ENCODE measurements around the gene RSL1D1. TPM values are rescaled to one million over a fixed set of nuclear protein-coding genes. Genes with fewer than 3 reads are reported as not detected.
A peak's percentile ranks its signal among the peaks of the same experiment; 100 is the strongest.
"Not testable (repeated sequence)": the region's sequence is repeated elsewhere in the genome, so short reads cannot be mapped to it uniquely, and the experiment has no call there.

The RSL1D1 gene
- total and polyA plus RNA-seq, 12 donors = 24.7 to 133 (median 101) TPM

GRCh38 chr16:11833951-11834695 lies 17.2 kb downstream of the RSL1D1 start:
- Histone ChIP-seq H3K9me3 (no peaks in the 10 kb centered on the region), H3K27ac (no peak overlapping the region), H3K4me3 (no peak overlapping the region), H3K27me3 (no peaks in the 10 kb centered on the region), H3K4me1 (peaks cover 0 to 9% (median 0%) of the 10 kb centered on the region in 9 donors), H3K36me3 (peaks cover 0 to 36% (median 29%) of the 10 kb centered on the region in 9 donors)
- ATAC-seq (no peak), DNase-seq (no peak)
- no peak for TF ChIP-seq CTCF (IDR thresholded peaks at IDR 0.05)
- 62 to 65% methylated on average over 6 of the region's 6 CpGs for WGBS, 2 donors
- intact Hi-C loops (cut with DNase I) = no loop called here

- Histone ChIP-seq H3K27me3 (no peaks in the 10 kb centered on the region), H3K9me3 (no peaks in the 10 kb centered on the region), H3K27ac (no peak overlapping the region), H3K4me1 (peaks cover 0 to 19% (median 9%) of the 10 kb centered on the region in 9 donors), H3K36me3 (no peaks in the 10 kb centered on the region), H3K4me3 (no peak overlapping the region)
- WGBS, 2 donors = 76 to 85% methylated on average over 5 of the region's 5 CpGs
- DNase-seq (no peak), ATAC-seq (no peak)
- TF ChIP-seq CTCF (IDR thresholded peaks at IDR 0.05) = no peak
- intact Hi-C loops (cut with DNase I) = no loop called here
These were observed 22.6 kb downstream of the RSL1D1 start for GRCh38 chr16:11828696-11829095.

GRCh38 chr16:11825520-11826165 lies 25.7 kb downstream of the RSL1D1 start:
- intact Hi-C loops (cut with DNase I); H3K27ac ChIP-seq; H3K9me3 ChIP-seq; H3K4me3 ChIP-seq; H3K36me3 ChIP-seq; DNase-seq; H3K27me3 ChIP-seq; ATAC-seq: not testable (repeated sequence)
- 92 to 94% methylated on average over 13 of the region's 13 CpGs for WGBS, 2 donors
- peaks cover 0 to 27% (median 9%) of the 10 kb centered on the region in 9 donors for H3K4me1 ChIP-seq

GRCh38 chr16:11824362-11824761 lies 27.0 kb downstream of the RSL1D1 start:
- Histone ChIP-seq H3K9me3 (no peaks in the 10 kb centered on the region), H3K4me3 (no peak overlapping the region)
- peak; percentile 70 to 94 (median 80) for ATAC-seq

GRCh38 chr16:11823645-11824044 lies 27.7 kb downstream of the RSL1D1 start:
- DNase-seq; H3K4me3 ChIP-seq; H3K9me3 ChIP-seq; H3K36me3 ChIP-seq; ATAC-seq; H3K27me3 ChIP-seq; intact Hi-C loops (cut with DNase I): not testable (repeated sequence)
- Histone ChIP-seq H3K4me1 (peaks cover 0 to 31% (median 9%) of the 10 kb centered on the region in 9 donors), H3K27ac (peak overlapping the region in 1 of 10 donors; percentile 58)
- 94 to 98% methylated on average over 5 of the region's 5 CpGs for WGBS, 2 donors

More at GRCh38 chr16:11824362-11824761, 27.0 kb downstream of the RSL1D1 start:
- Histone ChIP-seq H3K27me3 (no peaks in the 10 kb centered on the region), H3K27ac (peak overlapping the region in 5 of 10 donors; percentile 6 to 59 (median 31)), H3K36me3 (no peaks in the 10 kb centered on the region), H3K4me1 (peaks cover 0 to 31% (median 9%) of the 10 kb centered on the region in 9 donors)
- intact Hi-C loops (cut with DNase I) = no loop called here
- no peak for TF ChIP-seq CTCF (IDR thresholded peaks at IDR 0.05)
- DNase-seq = peak; percentile 28 to 37
- 18 to 20% methylated on average over 5 of the region's 5 CpGs for WGBS, 2 donors
